Neutrophil (primary cell): ENCODE measurements around the gene KANSL1.
"Not testable (repeated sequence)": the region's sequence is repeated elsewhere in the genome, so short reads cannot be mapped to it uniquely, and the experiment has no call there.

Experiments
- H3K27ac ChIP-seq: fragments of 200-600 bp; sonication (generic); 2 replicates; pipeline ENCODE4 v1.5.1; 2016; ENCODE audit warnings: mild to moderate bottlenecking, moderate library complexity
- H3K27me3 ChIP-seq: fragments of 200-600 bp; sonication (generic); 2 replicates; pipeline ENCODE4 v1.6.0; 2016; ENCODE audit warnings: mild to moderate bottlenecking
- H3K36me3 ChIP-seq: fragments of 200-600 bp; sonication (generic); 2 replicates; pipeline ENCODE4 v1.5.1; 2017
- H3K4me1 ChIP-seq, 2 experiments: fragments of 200-600 bp in 1 of 2; sonication (generic) in 1 of 2; 1 replicate in 1 of 2; 2 replicates in 1 of 2; pipeline versions ENCODE4 v1.5.1 to v1.6.1; 2013 to 2016; ENCODE audit warnings: low read depth in 1 of 2, low read length in 1 of 2, mild to moderate bottlenecking in 1 of 2, moderate library complexity in 1 of 2; ENCODE audit not compliant: control insufficient read depth in 1 of 2, insufficient read depth in 1 of 2
- H3K4me3 ChIP-seq, 2 experiments: fragments of 200-600 bp in 1 of 2; sonication (generic) in 1 of 2; 1 replicate in 1 of 2; 2 replicates in 1 of 2; pipeline ENCODE4 v1.5.1; 2013 to 2016; ENCODE audit warnings: low read depth in 1 of 2, low read length in 1 of 2, mild to moderate bottlenecking in 1 of 2, moderate library complexity in 1 of 2
- H3K9me3 ChIP-seq: fragments of 200-600 bp; sonication (generic); 2 replicates; pipeline ENCODE4 v1.5.1; 2016
- CTCF ChIP-seq: fragments of 200-600 bp; sonication (generic); IDR thresholded peaks from 2 replicates; pipeline ENCODE4 v1.5.1; 2016; ENCODE audit warnings: antibody characterized with exemption

KANSL1 gene

GRCh38 chr17:46191322-46192188, 1.7 kb downstream of the KANSL1 start:
- no peak for TF ChIP-seq CTCF
- H3K4me3 ChIP-seq, result peak overlapping the region; percentile 96 to 98
- H3K36me3 ChIP-seq, result no peaks in the 10 kb centered on the region
- peaks cover 44 to 55% of the 10 kb centered on the region in 2 experiments for H3K4me1 ChIP-seq
- no peaks in the 10 kb centered on the region for H3K27me3 ChIP-seq
- peak overlapping the region; percentile 97 for H3K27ac ChIP-seq
- no peaks in the 10 kb centered on the region for H3K9me3 ChIP-seq

GRCh38 chr17:46190763-46191162, 2.5 kb downstream of the KANSL1 start:
- Histone ChIP-seq H3K36me3 (no peaks in the 10 kb centered on the region), H3K4me1 (peaks cover 44 to 55% of the 10 kb centered on the region in 2 experiments), H3K27me3 (no peaks in the 10 kb centered on the region), H3K27ac (peak overlapping the region; percentile 97), H3K9me3 (no peaks in the 10 kb centered on the region), H3K4me3 (peak overlapping the region; percentile 96 to 98)
- no peak for TF ChIP-seq CTCF

DNA sequence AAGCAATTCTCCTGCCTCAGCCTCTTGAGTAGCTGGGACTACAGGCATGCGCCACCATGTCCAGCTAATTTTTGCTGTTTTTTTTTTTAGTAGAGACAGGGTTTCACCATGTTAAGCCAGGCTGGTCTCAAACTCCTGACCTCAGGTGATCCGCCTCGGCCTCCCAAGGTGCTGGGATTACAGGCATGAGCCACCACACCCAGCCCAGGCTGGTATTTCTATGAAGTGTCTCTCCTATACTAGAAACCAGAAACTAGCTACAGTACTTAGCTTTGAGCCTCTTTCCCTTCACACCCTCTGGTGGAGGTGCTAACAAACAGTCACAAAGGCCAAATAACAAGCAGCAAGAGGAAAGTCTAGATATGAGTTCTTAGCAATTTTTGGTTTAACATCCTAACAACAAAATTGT, 6.4 kb downstream of the KANSL1 start:
- not testable (repeated sequence) for H3K4me3 ChIP-seq

GRCh38 chr17:46184696-46185095, 8.5 kb downstream of the KANSL1 start:
- Histone ChIP-seq H3K27me3 (no peaks in the 10 kb centered on the region), H3K27ac (peak overlapping the region; percentile 77), H3K9me3 (no peaks in the 10 kb centered on the region), H3K4me1 (peaks cover 39 to 57% of the 10 kb centered on the region in 2 experiments), H3K4me3 (no peak overlapping the region), H3K36me3 (no peaks in the 10 kb centered on the region)
- no peak for TF ChIP-seq CTCF

More for the DNA sequence above, 6.4 kb downstream of the KANSL1 start:
- peak overlapping the region; percentile 48 for H3K27ac ChIP-seq
- peaks cover 42 to 56% of the 10 kb centered on the region in 2 experiments for H3K4me1 ChIP-seq
- not testable (repeated sequence) for H3K36me3 ChIP-seq, H3K9me3 ChIP-seq, H3K27me3 ChIP-seq

DNA sequence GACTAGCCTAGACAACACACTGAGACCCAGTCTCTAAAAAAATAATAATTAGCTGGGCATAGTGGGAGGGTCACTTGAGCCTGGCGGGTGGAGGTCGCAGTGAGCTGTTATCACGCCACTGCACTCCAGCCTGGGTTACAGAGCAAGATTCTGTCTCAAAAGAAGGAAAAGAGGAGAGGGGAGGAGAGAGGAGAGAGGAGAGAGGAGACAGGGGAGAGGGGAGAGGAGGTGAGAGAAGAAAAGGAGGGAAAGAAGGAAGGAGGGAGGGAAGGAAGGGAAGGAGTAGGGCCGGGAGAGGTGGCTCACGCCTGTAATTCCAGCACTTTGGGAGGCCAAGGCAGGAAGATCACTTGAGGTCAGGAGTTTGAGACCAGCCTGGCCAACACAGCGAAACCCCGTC, 9.8 kb downstream of the KANSL1 start:
- H3K9me3 ChIP-seq, H3K27me3 ChIP-seq, H3K4me3 ChIP-seq, H3K36me3 ChIP-seq: not testable (repeated sequence)
- Histone ChIP-seq H3K4me1 (peaks cover 41 to 59% of the 10 kb centered on the region in 2 experiments), H3K27ac (peak overlapping the region; percentile 77)

GRCh38 chr17:46182961-46183360, 10.3 kb downstream of the KANSL1 start:
- Histone ChIP-seq H3K9me3 (no peaks in the 10 kb centered on the region), H3K27ac (peak overlapping the region; percentile 77), H3K4me1 (peaks cover 41 to 59% of the 10 kb centered on the region in 2 experiments), H3K4me3 (no peak overlapping the region), H3K36me3 (no peaks in the 10 kb centered on the region), H3K27me3 (no peaks in the 10 kb centered on the region)
- no peak for TF ChIP-seq CTCF
